ENCODE measurements around the gene KIF5C. TPM values are rescaled to one million over a fixed set of nuclear protein-coding genes. Genes with fewer than 3 reads are reported as not detected.

KIF5C gene
- total RNA-seq, 1 donor from 2014 or later: 1.3 TPM

DNA sequence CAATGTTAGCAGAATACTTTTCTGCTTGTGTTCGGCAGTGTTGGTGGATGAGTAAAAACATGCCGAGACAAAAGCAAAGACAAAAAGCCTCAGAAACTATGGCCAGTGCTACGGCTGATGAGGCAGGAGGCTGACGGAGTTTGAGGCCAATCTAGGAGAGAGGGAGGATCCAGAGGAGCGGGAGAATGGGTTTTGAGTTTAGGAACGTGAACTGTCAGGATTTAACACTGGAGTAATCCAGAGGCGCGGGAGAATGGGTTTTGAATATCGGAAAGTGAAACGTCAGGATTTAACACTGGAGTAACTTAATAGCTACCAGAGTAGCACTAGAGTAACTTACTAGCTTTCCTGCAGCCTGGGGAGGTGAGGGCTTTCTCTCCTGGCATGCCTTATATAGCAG is 200.8 kb downstream of the KIF5C start:
- TF ChIP-seq CTCF (IDR thresholded peaks at IDR 0.05; ENCODE audit: unreplicated experiment): no peak
- Mint-ChIP-seq H3K9me3 (no peaks in the 10 kb centered on the region), H3K36me3 (no peaks in the 10 kb centered on the region), H3K27ac (peak overlapping the region; percentile 95), H3K27me3 (ENCODE audit: low read depth) (no peaks in the 10 kb centered on the region), H3K4me1 (peaks cover 86% of the 10 kb centered on the region), H3K4me3 (peak overlapping the region; percentile 38)
- no peak for DNase-seq (ENCODE audit: low spot score in 2 of 2, unreplicated experiment in 2 of 2)

Other genes starting within 250 kb of the KIF5C start
- gene EPC2, start 230.5 kb upstream of the KIF5C start, total RNA-seq: 43.8 to 45.6 TPM (median 45.3 TPM) in 3 replicates
- 27.2 to 30.6 TPM (median 28.8 TPM) in 3 replicates for gene LYPD6B, start 163.5 kb downstream of the KIF5C start, total RNA-seq

All from mesothelial cell of epicardium (in vitro differentiated cells).